HG03108 (cell line): Measurements from ENCODE around the gene DNAJC13.
"Not testable (repeated sequence)": the region's sequence is repeated elsewhere in the genome, so short reads cannot be mapped to it uniquely, and the experiment has no call there.

ENCODE experiments used
- ATAC-seq: cut with Tn5 transposase; IDR thresholded peaks from one replicate; pipeline ENCODE4 v1.9.1; 2021; ENCODE audit warnings: moderate library complexity; ENCODE audit not compliant: unreplicated experiment

DNAJC13 gene

GRCh38 chr3:132542577-132542976, 125.3 kb downstream of the DNAJC13 start:
- ATAC-seq: no peak

DNA sequence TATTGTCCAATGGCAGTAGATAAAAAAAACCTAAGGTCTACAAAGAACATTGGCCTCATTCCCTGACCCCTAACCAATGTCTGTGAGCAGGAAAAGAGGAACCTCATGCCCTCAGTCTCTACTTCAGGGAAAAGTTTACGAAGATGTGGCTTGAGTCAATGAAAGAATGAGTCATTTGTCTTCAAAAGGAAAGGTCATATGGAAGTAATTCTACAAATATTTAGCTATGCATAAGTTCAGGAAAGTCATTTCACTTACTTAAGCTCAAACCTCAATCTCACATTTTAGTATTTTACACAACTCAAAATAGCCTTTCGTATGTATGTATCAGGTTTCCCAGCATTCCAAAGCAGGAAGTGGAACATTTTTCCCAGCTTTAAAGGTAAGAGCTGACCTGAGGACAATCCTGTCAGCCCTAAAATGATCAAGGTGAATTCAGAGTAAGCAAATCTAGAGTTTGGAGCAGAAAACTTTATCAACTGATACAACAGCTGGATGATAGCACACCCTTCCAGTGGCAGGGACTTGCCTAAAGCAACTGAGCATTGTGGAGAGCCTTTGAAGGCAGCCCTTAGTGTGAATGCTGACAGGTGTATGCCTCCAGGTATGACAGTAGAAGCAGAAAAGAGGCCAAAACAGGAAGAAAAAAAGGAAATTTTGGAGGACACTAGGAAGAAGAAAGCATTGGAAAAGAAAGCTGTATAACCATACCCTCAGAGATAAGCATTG, 125.9 kb downstream of the DNAJC13 start:
- no peak for ATAC-seq

- ATAC-seq: no peak
Measured at GRCh38 chr3:132544130-132544529, 126.8 kb downstream of the DNAJC13 start.

DNA sequence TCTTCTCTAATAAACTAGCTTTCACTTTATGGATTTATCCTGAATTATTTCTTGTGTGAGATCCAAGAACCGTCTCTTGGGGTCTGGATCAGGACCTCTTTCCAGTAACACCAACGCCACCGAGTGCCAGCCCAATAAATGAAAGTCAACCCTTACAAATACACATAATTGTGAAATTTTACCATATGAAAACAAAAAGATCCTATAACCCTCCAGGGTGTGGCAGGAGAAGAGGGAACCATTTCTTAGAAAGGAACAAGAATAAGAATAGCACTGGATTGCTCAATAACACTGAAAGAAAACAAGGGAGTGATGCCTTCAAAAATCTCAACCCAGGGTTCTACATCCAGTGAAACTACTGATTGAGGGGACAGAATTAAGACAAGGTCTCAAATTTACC, 128.2 kb downstream of the DNAJC13 start:
- ATAC-seq: no peak

- no peak for ATAC-seq
Measured at GRCh38 chr3:132549169-132549568, 131.9 kb downstream of the DNAJC13 start.

- peak; percentile 61 for ATAC-seq
Measured at GRCh38 chr3:132549890-132550578, 132.7 kb downstream of the DNAJC13 start.

GRCh38 chr3:132550579-132551305, 133.4 kb downstream of the DNAJC13 start:
- ATAC-seq: no peak

DNA sequence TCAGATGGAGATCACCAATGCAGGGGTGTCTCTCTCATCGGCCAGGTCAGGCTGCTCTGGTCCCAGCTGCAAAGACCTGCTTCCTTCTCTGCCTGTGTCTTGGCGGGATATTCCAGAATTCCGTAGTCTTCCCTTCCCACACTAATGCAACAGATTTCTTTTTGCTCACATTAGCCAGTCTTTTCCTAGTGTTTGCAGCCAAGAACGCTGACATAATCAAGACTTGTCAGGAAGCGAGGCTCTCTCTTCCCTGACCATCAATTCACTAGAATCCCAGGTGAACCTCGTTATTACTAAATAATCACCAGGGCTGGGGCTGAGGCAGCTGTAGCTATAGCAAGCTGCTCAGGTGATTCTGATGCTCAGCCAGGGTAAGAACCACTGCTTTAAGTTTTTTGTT, 136.5 kb downstream of the DNAJC13 start:
- no peak for ATAC-seq

GRCh38 chr3:132554437-132554836, 137.1 kb downstream of the DNAJC13 start:
- ATAC-seq: no peak

GRCh38 chr3:132555306-132556035, 138.2 kb downstream of the DNAJC13 start:
- ATAC-seq: no peak

GRCh38 chr3:132556036-132556386, 138.7 kb downstream of the DNAJC13 start:
- ATAC-seq: not testable (repeated sequence)

GRCh38 chr3:132556508-132557159, 139.3 kb downstream of the DNAJC13 start:
- no peak for ATAC-seq

DNA sequence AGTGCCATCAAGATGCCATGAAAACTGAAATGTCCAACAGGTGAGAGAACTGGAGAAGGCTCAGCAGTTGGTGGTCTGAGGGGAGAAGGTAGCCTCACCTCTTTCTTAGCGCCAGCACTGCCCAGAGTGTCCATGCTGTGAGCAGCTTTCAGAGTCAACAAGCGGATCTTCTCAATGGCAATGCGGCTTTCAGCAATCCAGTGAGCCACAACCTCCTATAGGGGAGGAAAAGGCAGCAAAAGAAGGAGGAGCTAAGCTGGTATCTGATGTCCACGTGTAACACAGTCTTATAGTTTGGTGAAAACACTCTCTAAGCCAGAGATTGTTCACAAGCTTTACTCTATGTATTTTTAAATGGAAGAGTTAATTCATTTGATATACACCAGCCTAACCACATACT, 143.7 kb downstream of the DNAJC13 start:
- ATAC-seq: no peak

- ATAC-seq: no peak
Measured at GRCh38 chr3:132563420-132564069, 146.2 kb downstream of the DNAJC13 start.

DNA sequence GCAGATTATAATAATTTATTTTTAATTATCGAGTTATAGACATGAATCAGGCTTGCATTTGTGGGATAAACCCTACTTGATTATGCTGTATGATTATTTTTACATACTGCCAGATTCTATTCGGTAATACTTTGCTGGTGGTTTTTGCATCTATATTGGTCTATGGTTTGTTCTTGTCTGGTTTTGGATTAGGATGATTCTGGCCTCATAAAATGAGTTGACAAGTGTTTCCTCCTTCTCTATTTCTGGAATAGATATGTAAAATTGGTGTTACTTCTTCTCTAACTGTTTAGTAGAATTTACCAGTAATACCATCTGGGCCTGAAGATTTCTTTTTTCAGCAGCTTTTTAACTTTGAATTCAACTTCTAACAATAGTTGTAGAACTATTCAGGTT, 146.8 kb downstream of the DNAJC13 start:
- no peak for ATAC-seq

DNA sequence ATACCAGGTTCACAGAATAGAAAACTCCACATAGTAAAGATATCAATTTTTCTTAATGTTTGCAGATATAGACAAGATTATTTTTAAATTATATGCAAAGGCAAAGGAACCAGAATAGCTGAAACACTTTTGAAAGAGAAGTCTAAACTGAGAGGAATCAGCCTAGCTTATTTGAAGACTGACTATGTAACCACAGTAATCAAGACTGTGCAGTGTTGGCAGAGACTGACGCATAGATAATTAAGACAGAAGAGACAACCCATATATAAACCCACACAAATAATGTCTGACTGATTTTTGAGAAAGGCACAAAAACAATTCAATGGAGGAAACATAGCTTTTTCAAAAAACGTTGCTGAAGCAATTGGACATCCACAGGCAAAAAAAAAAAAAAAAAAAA, 151.1 kb downstream of the DNAJC13 start:
- no peak for ATAC-seq

DNA sequence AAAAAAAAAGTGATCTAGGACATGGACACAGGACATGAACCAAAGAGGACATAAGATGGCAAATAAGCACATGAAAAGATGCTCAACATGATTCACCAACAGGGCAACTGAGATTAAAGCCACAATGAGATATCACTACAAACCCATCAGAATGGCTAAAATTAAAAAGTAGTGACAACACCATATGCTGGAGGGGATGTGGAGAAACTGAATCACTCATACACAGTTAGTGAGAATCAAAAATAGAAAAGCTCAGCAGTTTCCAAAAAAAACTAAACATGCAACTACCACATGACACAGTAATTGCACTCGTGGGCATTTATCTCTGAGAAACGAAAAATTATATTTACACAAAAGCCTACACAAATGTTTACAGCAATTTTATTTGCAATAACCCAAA, 151.9 kb downstream of the DNAJC13 start:
- ATAC-seq: no peak

GRCh38 chr3:132569580-132569979, 152.3 kb downstream of the DNAJC13 start:
- ATAC-seq: no peak

GRCh38 chr3:132570016-132570415, 152.7 kb downstream of the DNAJC13 start:
- no peak for ATAC-seq

GRCh38 chr3:132573797-132574211, 156.5 kb downstream of the DNAJC13 start:
- no peak for ATAC-seq
